ENCODE results near the gene GHDC.

Gene GHDC

DNA sequence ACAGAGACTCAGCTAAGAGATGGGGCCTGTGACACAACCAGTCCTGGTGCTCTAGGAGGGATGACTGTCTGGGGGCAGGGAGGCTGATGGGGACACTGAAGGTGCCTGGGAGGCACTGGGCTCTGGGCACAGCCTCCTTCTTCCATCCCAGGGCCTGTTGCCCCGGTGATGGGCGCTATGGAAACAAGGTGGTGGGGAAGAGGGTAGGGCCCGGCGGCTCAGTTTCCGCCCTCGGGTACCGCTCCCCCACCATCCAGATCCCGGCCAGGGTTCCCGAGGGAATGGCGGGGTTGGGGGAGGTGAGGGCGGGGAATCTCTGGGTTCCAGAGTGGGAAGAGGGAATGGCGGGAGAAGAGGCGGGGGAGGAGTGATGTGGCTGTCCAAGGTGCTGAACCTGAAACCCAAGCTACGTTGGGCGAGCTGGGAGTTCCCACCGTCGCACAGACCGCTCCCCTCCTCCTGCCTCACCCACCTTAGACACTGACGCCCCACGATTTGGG lies 14.3 kb downstream of the GHDC start:
- no peak overlapping the region for H3K4me3 ChIP-seq (ENCODE audit: low read length)
- H3K18ac ChIP-seq (ENCODE audit: low read length), result no peak overlapping the region
- H3K56ac ChIP-seq (ENCODE audit: low read length), result no peak overlapping the region
- H3K23ac ChIP-seq (ENCODE audit: low read length), result no peak overlapping the region
- H2BK15ac ChIP-seq (replicated peaks; ENCODE audit: low read depth), result no peak overlapping the region
- no peak overlapping the region for H2AK5ac ChIP-seq (ENCODE audit: low read length)
- H3K4me2 ChIP-seq (ENCODE audit: low read length), result peak overlapping the region; percentile 48
- no peak overlapping the region for H2BK5ac ChIP-seq (ENCODE audit: low read length)
- no peak overlapping the region for H3K9ac ChIP-seq (ENCODE audit: low read length)
- no peak overlapping the region for H3K27ac ChIP-seq (ENCODE audit: low read depth, low read length)
- DNase-seq, result peak; percentile 78
- no peak overlapping the region for H3K4ac ChIP-seq (ENCODE audit: low read depth, low read length)
- H3K4me1 ChIP-seq (ENCODE audit: control insufficient read depth, low read depth, low read length), result no peaks in the 10 kb centered on the region
- WGBS (ENCODE audit: extremely low coverage, insufficient coverage, low lambda C conversion rate), result no CpG with 5 or more reads among the region's 20 CpGs
- H3K79me1 ChIP-seq (ENCODE audit: low read length), result no peaks in the 10 kb centered on the region
- no peak overlapping the region for H2BK120ac ChIP-seq (ENCODE audit: low read depth, low read length)
- no peak overlapping the region for H4K8ac ChIP-seq (ENCODE audit: low read depth, low read length)
- H3K27me3 ChIP-seq (ENCODE audit: insufficient read depth, low read length, poor library complexity), result peaks cover 6% of the 10 kb centered on the region
- H3K79me2 ChIP-seq (ENCODE audit: control insufficient read depth, insufficient read depth, low read length), result no peaks in the 10 kb centered on the region
- no peak overlapping the region for H4K5ac ChIP-seq (ENCODE audit: low read length)
- no peaks in the 10 kb centered on the region for H3K36me3 ChIP-seq (ENCODE audit: control insufficient read depth, insufficient read depth, low read length)

DNA sequence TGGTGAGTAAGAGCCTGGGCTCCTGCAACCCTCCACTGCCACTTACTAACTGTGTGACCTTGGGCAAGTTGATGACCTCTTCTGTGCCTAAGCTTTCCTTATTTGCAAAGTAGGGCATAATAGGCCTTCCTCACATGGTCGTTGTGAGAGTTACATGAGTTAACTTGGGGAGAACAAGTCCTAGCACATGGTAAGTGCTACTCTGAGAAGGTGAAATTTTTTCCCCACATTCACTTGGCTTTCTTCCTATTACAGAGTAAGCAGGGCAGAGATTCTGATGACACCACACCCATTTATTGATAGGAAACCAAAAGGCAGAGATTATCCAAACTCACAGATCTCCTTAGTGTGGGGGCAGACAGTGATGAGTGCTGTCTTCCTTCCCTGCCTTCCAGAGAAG lies 15.0 kb downstream of the GHDC start:
- no peak overlapping the region for H4K8ac ChIP-seq (ENCODE audit: low read depth, low read length)
- peaks cover 6% of the 10 kb centered on the region for H3K27me3 ChIP-seq (ENCODE audit: insufficient read depth, low read length, poor library complexity)

DNA sequence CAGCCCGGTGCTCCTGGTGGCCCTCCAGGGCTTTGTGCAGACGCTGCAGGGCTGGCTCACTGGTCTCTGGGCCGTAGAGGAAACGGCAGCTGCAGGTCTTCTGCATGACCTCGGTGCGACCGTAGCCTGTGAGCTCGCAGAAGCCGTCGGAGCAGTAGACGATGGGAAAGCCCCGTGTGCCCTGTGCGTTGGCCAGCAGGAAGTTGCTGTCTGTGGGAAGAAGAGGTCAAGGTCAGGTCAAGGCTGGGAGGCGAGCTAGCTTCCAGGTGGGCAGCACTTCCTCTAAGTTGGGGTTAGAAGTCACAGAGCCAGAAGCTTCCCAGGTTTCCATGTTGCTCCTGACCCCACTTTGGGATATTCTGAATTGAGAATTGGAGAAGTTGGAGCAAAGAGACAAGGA lies 15.5 kb downstream of the GHDC start:
- H3K4me3 ChIP-seq (ENCODE audit: low read length), result no peak overlapping the region
- no peak overlapping the region for H2BK5ac ChIP-seq (ENCODE audit: low read length)
- H3K4me2 ChIP-seq (ENCODE audit: low read length), result no peak overlapping the region
- no peak overlapping the region for H3K27ac ChIP-seq (ENCODE audit: low read depth, low read length)
- H2AK5ac ChIP-seq (ENCODE audit: low read length), result no peak overlapping the region
- no peak overlapping the region for H3K18ac ChIP-seq (ENCODE audit: low read length)
- no peak overlapping the region for H3K56ac ChIP-seq (ENCODE audit: low read length)
- H3K9ac ChIP-seq (ENCODE audit: low read length), result no peak overlapping the region
- H4K5ac ChIP-seq (ENCODE audit: low read length), result no peak overlapping the region
- no peaks in the 10 kb centered on the region for H3K4me1 ChIP-seq (ENCODE audit: control insufficient read depth, low read depth, low read length)
- no peak overlapping the region for H4K8ac ChIP-seq (ENCODE audit: low read depth, low read length)
- no peak overlapping the region for H2BK120ac ChIP-seq (ENCODE audit: low read depth, low read length)
- H3K79me1 ChIP-seq (ENCODE audit: low read length), result no peaks in the 10 kb centered on the region
- no CpG with 5 or more reads among the region's 14 CpGs for WGBS (ENCODE audit: extremely low coverage, insufficient coverage, low lambda C conversion rate)
- no peak overlapping the region for H3K4ac ChIP-seq (ENCODE audit: low read depth, low read length)
- no peak overlapping the region for H3K23ac ChIP-seq (ENCODE audit: low read length)
- no peaks in the 10 kb centered on the region for H3K36me3 ChIP-seq (ENCODE audit: control insufficient read depth, insufficient read depth, low read length)
- no peaks in the 10 kb centered on the region for H3K79me2 ChIP-seq (ENCODE audit: control insufficient read depth, insufficient read depth, low read length)
- H3K27me3 ChIP-seq (ENCODE audit: insufficient read depth, low read length, poor library complexity), result peaks cover 6% of the 10 kb centered on the region
- no peak for DNase-seq
- H2BK15ac ChIP-seq (replicated peaks; ENCODE audit: low read depth), result no peak overlapping the region

More for the DNA sequence above, 15.0 kb downstream of the GHDC start:
- Histone ChIP-seq H3K56ac (ENCODE audit: low read length) (no peak overlapping the region), H3K23ac (ENCODE audit: low read length) (no peak overlapping the region), H2BK15ac (replicated peaks; ENCODE audit: low read depth) (no peak overlapping the region), H3K4me3 (ENCODE audit: low read length) (no peak overlapping the region), H3K79me1 (ENCODE audit: low read length) (no peaks in the 10 kb centered on the region), H3K79me2 (ENCODE audit: control insufficient read depth, insufficient read depth, low read length) (no peaks in the 10 kb centered on the region), H2AK5ac (ENCODE audit: low read length) (no peak overlapping the region), H3K27ac (ENCODE audit: low read depth, low read length) (no peak overlapping the region), H3K36me3 (ENCODE audit: control insufficient read depth, insufficient read depth, low read length) (no peaks in the 10 kb centered on the region), H3K9ac (ENCODE audit: low read length) (no peak overlapping the region), H4K5ac (ENCODE audit: low read length) (no peak overlapping the region), H3K18ac (ENCODE audit: low read length) (no peak overlapping the region), H3K4me2 (ENCODE audit: low read length) (no peak overlapping the region), H2BK5ac (ENCODE audit: low read length) (no peak overlapping the region), H2BK120ac (ENCODE audit: low read depth, low read length) (no peak overlapping the region), H3K4me1 (ENCODE audit: control insufficient read depth, low read depth, low read length) (no peaks in the 10 kb centered on the region), H3K4ac (ENCODE audit: low read depth, low read length) (no peak overlapping the region)
- no peak for DNase-seq
- no CpG with 5 or more reads among the region's 1 CpG for WGBS (ENCODE audit: extremely low coverage, insufficient coverage, low lambda C conversion rate)

DNA sequence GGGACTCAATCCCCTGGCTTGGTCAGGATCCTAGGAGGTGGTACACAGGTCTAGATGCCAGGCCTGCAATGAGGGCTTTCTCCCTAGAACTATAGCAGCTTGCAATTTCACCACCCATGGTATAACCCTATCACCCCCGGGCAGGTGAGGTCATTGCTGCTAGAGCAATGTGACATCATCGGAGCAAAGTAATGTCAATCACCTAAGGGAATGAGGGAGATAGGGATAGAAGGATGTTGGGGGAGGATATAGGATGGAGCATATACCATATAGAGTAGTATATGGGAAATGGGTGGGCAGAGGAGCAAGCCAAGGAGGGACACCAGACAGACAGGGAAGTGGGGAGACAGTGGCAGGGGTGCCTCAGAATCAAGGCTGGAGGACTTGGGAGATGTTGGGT lies 16.6 kb downstream of the GHDC start:
- H3K79me1 ChIP-seq (ENCODE audit: low read length), result no peaks in the 10 kb centered on the region
- no CpG with 5 or more reads among the region's 2 CpGs for WGBS (ENCODE audit: extremely low coverage, insufficient coverage, low lambda C conversion rate)

DNA sequence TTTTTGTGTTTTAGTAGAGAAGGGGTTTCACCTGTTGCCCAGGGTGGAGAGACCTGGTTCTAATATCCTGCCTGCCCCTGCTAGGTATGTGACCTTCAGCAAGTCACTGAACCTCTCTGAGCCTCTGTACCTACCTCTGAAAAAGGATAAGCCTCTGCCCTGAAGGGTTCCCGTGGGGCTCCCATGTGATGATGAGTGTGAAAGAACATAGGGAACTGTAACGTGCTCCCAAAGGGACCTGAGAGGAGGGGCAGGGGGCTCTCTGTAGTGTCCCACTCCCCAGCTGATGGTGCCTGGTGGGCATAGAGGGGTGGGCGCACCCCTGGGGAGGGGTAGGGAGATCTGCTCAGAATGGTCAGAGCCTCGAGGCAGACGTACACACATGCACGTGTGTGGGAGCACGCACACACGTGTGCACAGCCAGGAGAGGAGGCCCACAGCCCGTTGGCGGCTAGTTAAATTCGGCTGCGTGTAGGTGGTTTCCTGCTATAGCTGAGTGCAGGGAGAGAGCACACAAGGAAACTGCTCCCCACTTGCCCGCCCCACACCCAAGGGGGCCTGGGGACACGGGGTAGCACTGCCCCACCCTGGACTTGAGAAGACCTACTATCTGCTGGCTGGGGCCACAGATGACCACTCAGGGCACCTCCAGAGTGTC lies 20.0 kb downstream of the GHDC start:
- Histone ChIP-seq H3K4ac (ENCODE audit: low read depth, low read length) (no peak overlapping the region), H3K4me1 (ENCODE audit: control insufficient read depth, low read depth, low read length) (no peaks in the 10 kb centered on the region), H4K8ac (ENCODE audit: low read depth, low read length) (no peak overlapping the region), H3K4me3 (ENCODE audit: low read length) (no peak overlapping the region), H3K79me2 (ENCODE audit: control insufficient read depth, insufficient read depth, low read length) (no peaks in the 10 kb centered on the region), H2BK15ac (replicated peaks; ENCODE audit: low read depth) (no peak overlapping the region), H3K9ac (ENCODE audit: low read length) (no peak overlapping the region), H3K4me2 (ENCODE audit: low read length) (no peak overlapping the region), H3K23ac (ENCODE audit: low read length) (no peak overlapping the region), H3K56ac (ENCODE audit: low read length) (no peak overlapping the region), H3K27ac (ENCODE audit: low read depth, low read length) (no peak overlapping the region), H2AK5ac (ENCODE audit: low read length) (no peak overlapping the region), H2BK120ac (ENCODE audit: low read depth, low read length) (no peak overlapping the region), H3K27me3 (ENCODE audit: insufficient read depth, low read length, poor library complexity) (no peaks in the 10 kb centered on the region), H2BK5ac (ENCODE audit: low read length) (no peak overlapping the region), H4K5ac (ENCODE audit: low read length) (no peak overlapping the region), H3K36me3 (ENCODE audit: control insufficient read depth, insufficient read depth, low read length) (no peaks in the 10 kb centered on the region), H3K18ac (ENCODE audit: low read length) (no peak overlapping the region), H3K79me1 (ENCODE audit: low read length) (no peaks in the 10 kb centered on the region)
- no peak for DNase-seq
- WGBS (ENCODE audit: extremely low coverage, insufficient coverage, low lambda C conversion rate), result no CpG with 5 or more reads among the region's 14 CpGs

More for the DNA sequence above, 16.6 kb downstream of the GHDC start:
- Histone ChIP-seq H3K9ac (ENCODE audit: low read length) (no peak overlapping the region), H2BK120ac (ENCODE audit: low read depth, low read length) (no peak overlapping the region), H3K56ac (ENCODE audit: low read length) (no peak overlapping the region), H3K4me2 (ENCODE audit: low read length) (no peak overlapping the region), H2BK15ac (replicated peaks; ENCODE audit: low read depth) (no peak overlapping the region), H3K23ac (ENCODE audit: low read length) (no peak overlapping the region), H2AK5ac (ENCODE audit: low read length) (no peak overlapping the region), H3K79me2 (ENCODE audit: control insufficient read depth, insufficient read depth, low read length) (no peaks in the 10 kb centered on the region), H4K5ac (ENCODE audit: low read length) (no peak overlapping the region), H3K4ac (ENCODE audit: low read depth, low read length) (no peak overlapping the region), H3K4me1 (ENCODE audit: control insufficient read depth, low read depth, low read length) (no peaks in the 10 kb centered on the region), H4K8ac (ENCODE audit: low read depth, low read length) (no peak overlapping the region), H3K36me3 (ENCODE audit: control insufficient read depth, insufficient read depth, low read length) (no peaks in the 10 kb centered on the region), H2BK5ac (ENCODE audit: low read length) (no peak overlapping the region), H3K27ac (ENCODE audit: low read depth, low read length) (no peak overlapping the region), H3K27me3 (ENCODE audit: insufficient read depth, low read length, poor library complexity) (peaks cover 6% of the 10 kb centered on the region), H3K18ac (ENCODE audit: low read length) (no peak overlapping the region), H3K4me3 (ENCODE audit: low read length) (no peak overlapping the region)
- no peak for DNase-seq

DNA sequence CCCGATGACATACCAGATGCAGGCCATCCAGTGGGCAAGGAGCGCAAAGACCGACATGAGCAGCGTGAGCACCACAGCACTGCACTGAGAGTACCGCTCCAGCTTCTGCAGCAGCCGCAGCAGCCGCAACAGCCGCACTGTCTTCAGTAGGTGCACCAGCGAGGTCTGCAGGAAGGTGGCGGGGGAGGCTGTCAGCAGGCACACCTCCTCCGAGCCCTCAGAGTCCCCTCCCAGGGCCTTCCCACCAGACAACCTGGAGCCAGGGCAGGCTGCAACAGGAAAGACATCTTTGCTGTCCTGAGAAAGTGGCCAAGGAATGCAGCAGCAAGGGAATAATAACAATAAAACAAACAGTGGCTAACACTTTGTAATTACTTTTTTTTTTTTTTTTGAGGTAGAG lies 22.5 kb downstream of the GHDC start:
- Histone ChIP-seq H2BK15ac (replicated peaks; ENCODE audit: low read depth) (no peak overlapping the region), H2AK5ac (ENCODE audit: low read length) (no peak overlapping the region), H3K4me2 (ENCODE audit: low read length) (no peak overlapping the region), H3K79me1 (ENCODE audit: low read length) (no peaks in the 10 kb centered on the region), H4K5ac (ENCODE audit: low read length) (no peak overlapping the region), H3K27me3 (ENCODE audit: insufficient read depth, low read length, poor library complexity) (no peaks in the 10 kb centered on the region), H3K4me3 (ENCODE audit: low read length) (no peak overlapping the region), H2BK5ac (ENCODE audit: low read length) (no peak overlapping the region), H3K56ac (ENCODE audit: low read length) (no peak overlapping the region), H3K27ac (ENCODE audit: low read depth, low read length) (no peak overlapping the region), H3K36me3 (ENCODE audit: control insufficient read depth, insufficient read depth, low read length) (no peaks in the 10 kb centered on the region), H3K9ac (ENCODE audit: low read length) (no peak overlapping the region), H3K4ac (ENCODE audit: low read depth, low read length) (no peak overlapping the region), H3K4me1 (ENCODE audit: control insufficient read depth, low read depth, low read length) (no peaks in the 10 kb centered on the region), H2BK120ac (ENCODE audit: low read depth, low read length) (no peak overlapping the region), H3K23ac (ENCODE audit: low read length) (no peak overlapping the region), H4K8ac (ENCODE audit: low read depth, low read length) (no peak overlapping the region), H3K79me2 (ENCODE audit: control insufficient read depth, insufficient read depth, low read length) (no peaks in the 10 kb centered on the region), H3K18ac (ENCODE audit: low read length) (no peak overlapping the region)
- DNase-seq, result peak; percentile 58
- WGBS (ENCODE audit: extremely low coverage, insufficient coverage, low lambda C conversion rate), result no CpG with 5 or more reads among the region's 11 CpGs

All from mesendoderm (in vitro differentiated cells).